Renal cortical epithelial cell (primary cell): ENCODE data around the gene LCORL. TPM values are rescaled to one million over a fixed set of nuclear protein-coding genes. Genes with fewer than 3 reads are reported as not detected.
"Not testable (repeated sequence)": the region's sequence is repeated elsewhere in the genome, so short reads cannot be mapped to it uniquely, and the experiment has no call there.

ENCODE experiments used
- DNase-seq: peaks from one replicate; pipeline ENCODE4 v3.0.0-alpha.2; 2011; ENCODE audit warnings: low read depth
- total RNA-seq: library from RNA; depleted of rRNA; stranded (reverse); fragments of >200 nt; gene quantifications from 2 replicates; pipeline ENCODE4 v1.2.3, GENCODE V29; 2014

The LCORL gene
- total RNA-seq, 1 donor from 2014 or later: 28.3 TPM

DNA sequence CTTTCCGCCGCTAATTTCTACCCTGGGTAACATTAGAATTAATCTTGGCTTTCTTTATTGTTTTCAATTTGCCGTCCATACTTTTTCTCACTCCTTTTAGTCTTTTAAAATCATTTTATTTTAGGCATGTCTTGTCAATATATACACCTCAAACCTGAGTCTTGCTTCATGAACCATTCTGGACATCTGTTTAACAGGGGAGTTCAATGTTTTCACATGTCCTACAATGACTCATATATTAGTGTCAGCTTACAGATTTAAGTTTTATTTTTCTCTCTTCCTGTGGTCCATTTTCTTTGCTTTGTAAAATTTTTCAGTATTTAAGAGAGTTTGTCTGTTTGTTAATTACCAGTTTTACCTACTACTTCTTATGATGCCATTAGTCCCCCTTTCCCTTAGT is 89.5 kb downstream of the LCORL start:
- no peak for DNase-seq

DNA sequence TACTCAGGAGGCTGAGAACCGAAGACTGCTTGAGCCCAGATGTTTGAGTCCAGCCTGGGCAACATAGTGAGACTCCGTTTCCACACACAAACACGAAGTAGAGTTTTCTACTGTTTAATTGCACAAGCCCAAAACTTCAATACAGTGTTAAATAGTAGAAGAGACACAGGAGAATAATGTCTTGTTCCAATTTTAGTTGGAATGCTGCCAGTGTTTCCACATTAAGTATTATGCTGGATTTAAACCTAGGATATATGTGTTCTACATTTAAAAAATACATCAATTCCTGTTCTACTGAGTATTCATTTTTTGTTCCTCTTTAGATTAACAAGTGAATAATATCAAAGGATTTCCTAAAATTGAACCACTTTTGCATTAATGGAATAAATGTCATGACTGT is 91.3 kb downstream of the LCORL start:
- DNase-seq: no peak

DNA sequence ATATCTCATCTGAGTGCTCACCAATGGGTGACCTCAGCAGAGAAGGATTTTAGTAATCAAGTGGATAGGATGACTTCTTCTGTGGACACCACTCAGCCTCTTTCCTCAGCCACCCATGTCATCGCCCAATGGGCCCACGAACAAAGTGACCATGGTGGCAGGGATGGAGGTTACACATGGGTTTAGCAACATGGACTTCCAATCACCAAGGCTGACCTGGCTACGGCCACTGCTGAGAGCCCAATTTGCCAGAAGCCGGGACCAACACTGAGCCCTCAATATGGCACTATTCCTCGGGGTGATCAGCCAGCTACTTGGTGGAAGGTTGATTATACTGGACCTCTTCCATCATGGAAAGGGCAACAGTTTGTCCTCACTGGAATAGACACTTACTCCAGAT is 97.4 kb downstream of the LCORL start:
- no peak for DNase-seq

DNA sequence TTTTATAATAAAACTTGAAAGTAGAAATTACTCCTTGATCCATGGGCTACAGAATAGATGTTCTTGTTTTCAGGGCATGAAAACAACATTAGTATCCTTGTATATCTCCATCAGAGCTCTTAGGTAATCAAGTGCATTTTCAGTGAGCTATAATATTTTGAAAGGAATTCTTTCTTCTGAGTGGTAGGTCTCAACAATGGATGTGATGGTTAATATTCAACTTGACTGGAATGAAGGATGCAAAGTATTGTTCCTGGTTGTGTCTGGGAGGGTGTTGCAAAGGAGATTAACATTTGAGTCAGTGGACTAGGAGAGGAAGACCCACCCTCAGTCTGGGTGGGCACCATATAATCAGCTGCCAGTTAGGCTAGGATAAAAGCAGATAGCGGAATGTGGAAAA is 100.1 kb downstream of the LCORL start:
- peak; percentile 74 for DNase-seq

DNA sequence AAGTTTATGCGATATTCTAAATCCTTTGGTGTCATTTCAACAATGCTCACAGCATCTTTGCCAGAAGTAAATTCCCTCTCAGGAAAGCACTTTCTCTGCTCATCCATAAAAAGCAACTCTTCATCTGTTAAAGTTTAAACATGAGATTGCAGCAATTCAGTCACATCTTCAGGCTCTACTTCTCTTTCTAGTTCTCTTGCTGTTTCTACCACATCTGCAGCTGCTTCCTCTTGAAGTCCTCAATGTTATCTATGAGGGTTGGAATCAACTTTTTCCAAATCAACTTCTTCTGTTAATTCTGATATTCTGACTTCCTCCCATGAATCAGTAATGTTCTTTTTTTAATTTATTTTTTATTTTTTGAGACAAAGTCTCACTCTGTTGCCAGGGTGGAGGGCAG is 100.9 kb downstream of the LCORL start:
- DNase-seq: peak; percentile 38

DNA sequence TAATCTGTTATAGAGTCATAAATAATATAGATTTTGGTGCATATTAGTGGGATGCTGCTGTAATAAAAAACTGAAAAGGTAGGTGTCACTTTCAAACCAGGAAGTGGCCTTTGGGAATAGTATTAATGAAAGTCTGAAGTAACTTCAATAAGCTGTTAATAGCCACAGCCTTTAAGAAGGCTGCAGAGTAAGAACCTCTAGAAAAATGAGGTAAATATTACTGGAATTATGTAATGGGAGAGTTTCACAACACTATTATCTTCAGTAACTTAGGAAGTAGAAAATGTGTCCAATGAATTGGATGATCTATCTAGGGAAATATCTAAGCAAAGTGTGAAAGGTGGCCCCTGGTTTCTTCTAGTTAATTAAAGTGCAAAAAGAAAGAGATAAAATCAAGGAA is 106.1 kb downstream of the LCORL start:
- no peak for DNase-seq

DNA sequence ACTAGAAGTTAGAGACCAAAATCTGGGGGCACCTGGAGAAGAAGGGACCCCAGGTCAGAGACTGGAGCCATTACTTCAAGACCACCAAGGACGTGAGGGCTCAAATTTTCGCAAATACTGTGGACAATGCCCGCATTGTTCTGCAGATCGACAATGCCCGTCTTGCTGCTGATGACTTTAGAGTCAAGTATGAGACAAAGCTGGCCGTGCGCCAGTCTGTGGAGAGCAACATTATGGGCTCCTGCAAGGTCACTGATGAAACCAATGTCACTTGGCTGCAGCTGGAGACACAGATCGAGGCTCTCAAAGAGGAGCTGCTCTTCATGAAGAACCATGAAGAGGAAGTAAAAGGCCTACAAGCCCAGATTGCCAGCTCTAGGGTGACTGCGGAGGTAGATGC is 109.5 kb downstream of the LCORL start:
- no peak for DNase-seq

DNA sequence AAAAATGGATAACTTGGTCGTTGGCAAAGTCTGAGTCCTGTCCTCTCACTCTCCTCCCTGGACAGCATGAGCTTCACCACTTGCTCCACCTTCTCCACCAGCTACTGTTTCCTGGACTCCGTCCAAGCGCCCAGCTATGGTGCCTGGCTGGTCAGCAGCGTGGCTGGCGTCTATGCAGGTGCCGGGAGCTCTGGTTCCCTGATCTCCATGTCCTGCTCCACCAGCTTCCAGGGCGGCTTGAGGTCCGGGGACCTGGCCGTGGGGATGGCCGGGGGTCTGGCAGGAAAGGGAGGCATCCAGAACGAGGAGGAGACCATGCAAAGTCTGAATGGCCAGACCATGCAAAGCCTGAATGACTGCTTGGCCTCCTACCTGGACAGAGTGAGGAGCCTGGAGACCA is 109.9 kb downstream of the LCORL start:
- DNase-seq: no peak

DNA sequence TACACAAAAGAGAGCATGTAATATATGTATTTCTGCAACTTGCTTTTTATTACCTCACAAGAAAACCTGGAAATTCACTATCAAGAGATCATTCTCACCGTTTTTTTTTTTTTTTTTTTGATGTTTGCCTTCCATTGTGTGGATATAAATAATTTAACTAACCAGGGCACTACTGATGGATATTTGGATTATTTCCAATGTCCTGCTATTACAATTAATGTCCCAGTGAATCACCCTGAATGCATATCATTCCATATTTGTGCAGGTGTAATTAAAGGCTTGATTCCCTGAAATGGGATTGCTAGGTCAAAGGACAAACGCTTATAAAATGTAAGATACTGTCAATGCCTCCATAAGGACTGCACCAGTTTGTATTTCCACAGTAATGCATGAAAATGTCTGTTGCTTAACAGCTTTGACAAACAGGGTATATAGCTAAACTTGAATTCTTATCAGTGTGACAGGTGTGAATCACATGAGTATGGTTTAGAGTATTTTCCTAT is 123.0 kb downstream of the LCORL start:
- no peak for DNase-seq

DNA sequence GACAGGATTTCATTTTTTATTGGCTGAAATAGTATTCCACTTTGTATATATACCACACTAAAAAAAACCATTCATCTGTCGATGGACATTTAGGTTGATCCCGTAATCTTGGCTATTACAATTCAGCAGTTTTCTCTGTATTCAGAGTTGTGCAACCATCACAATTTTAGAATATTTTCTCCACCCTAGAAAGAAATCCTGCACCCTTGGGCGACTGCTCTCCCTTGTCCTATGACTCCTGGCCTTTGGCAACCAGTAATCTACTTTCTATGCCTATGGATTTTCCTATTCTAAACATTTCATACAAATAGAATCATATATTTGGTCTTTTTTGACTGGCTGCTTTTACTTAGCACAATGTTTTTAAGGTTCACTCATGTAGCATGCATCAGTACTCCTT is 126.1 kb downstream of the LCORL start:
- DNase-seq: no peak

DNA sequence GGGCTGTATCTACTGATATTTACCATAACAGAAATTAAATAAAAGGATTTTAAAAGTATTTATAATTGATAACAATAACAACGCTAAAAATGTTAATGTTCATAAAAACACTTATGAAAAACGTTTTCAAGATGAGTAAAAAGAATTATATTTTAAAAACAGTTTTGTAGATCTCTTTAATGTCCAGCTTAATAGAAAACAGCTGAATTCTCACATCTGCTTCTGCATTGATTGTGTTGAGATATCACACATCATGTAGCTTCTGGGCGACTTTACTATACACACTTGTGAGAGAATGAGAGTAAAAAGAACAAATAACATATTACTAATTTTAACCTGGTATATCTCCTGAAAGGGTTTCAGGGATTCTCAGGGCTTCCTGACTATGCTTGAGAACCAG is 127.1 kb downstream of the LCORL start:
- DNase-seq: no peak

DNA sequence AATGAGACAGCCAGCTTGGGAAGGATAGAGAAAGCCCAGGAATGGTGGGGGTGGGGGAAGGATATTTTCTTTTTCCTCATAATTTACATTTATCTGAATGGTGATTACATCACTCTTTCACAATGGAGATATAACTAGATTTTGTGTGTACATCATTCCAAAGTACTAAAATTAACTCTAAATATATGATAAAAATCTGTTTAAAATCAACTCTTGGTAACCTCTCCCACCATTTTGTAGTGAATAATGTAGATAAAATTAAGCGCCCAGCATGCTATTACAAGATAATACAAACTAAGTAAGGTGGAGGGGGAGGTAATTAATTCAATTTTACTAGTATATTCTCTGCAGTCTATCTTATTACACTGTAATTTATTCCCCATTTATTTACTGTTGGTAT is 131.9 kb downstream of the LCORL start:
- no peak for DNase-seq

DNA sequence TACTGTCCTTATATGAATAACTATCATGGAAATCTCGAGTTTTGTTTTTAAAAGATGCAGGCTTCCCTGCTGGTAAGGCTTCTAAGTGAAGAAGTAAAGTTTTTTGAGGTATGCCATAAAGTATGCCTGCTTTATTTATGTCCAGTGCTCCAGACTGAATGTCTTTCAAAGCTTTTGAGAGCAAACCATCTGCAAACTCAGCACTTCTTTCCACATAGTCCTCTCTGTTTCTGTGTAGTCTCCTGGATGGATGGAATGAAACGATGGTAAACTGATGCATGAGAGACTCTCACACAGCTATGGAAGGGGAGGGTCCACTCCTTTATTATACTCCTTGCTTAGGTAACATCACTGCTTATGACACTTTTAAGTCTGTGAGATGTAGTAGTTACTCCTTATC is 137.0 kb downstream of the LCORL start:
- DNase-seq: no peak

DNA sequence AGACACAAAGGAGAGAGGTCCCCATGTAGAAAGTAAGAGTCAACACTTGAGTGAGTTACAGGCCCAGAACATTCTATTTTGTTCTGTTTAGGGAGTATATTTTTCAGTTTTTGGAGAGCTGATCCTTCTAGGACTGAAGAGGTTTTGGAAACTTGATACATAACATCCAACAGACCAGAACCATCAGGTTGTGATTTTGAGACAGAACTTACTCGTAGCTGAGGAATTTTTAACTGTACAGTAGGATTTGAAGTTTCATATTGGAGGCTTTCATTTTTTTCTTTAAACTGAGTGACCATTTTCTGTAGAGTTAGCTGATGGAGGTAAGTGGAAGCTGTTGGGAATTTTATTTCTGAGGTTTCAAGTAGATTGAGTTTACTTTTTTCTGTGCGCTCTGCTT is 137.5 kb downstream of the LCORL start:
- no peak for DNase-seq

DNA sequence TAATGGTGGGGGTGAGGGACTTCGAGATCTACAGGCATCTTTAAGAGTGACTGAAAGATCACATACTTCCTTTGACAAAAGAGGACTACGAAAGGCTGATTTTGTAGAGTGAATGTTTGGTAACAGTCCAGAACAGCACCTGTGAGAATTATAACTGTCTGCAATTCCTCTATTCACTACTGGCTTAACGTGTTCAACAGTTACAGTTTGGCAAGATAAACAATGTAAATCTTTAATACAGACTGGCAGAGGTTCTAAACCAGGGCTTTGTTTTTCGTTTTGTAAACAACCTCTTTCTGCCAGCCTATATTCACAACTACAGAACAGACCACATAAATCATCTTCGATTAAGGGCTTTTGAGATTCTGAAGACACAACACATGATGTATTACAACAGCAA is 143.9 kb downstream of the LCORL start:
- no peak for DNase-seq

DNA sequence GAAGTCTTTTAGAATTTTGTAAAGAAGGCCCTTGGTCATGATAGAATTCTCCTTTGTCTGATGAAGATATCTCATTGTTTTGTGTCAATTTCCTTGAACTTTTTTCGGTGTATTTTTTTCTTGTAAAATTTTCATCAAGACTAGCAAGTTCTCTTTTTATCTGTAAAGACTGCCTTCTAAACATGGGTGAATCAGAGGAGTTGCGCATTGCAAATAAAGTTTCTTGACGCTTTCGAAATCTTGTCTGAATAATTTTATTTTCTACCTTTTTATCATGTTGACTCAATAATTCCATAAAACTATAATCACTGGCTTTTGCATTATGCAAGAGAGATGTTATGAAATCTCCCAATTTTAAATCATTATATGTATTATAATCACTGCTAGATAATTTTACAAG is 144.6 kb downstream of the LCORL start:
- no peak for DNase-seq

DNA sequence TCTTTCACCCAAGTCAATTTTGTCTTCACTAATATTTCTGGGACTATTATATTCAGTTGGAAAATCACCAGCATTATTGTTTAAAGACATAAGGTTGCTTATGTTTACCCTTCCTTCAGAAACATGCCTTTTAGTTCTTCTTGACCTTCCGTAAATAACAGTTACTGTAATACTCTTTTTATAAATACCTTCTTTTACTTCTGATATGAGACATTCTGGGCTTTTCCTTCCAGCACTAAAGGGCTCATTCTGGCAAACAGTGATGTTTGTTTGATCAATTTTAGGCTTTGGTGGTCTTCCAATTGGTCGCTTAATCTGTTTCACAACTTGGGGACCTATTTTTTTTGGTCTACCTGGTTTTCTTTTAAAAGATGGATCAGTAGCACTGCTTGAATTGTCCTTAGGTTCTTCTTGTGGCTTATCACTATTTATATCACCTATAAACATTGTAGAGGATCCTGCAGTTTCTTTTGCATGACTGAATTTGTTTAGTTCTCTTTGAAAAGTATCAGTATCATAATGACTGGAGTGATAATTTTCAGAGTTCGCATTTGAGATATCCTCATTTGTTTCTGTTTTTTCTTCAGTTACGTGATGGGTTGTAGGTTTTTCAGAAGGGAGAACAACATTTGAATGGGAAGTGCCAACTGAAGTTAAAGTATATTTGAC is 146.0 kb downstream of the LCORL start:
- no peak for DNase-seq

DNA sequence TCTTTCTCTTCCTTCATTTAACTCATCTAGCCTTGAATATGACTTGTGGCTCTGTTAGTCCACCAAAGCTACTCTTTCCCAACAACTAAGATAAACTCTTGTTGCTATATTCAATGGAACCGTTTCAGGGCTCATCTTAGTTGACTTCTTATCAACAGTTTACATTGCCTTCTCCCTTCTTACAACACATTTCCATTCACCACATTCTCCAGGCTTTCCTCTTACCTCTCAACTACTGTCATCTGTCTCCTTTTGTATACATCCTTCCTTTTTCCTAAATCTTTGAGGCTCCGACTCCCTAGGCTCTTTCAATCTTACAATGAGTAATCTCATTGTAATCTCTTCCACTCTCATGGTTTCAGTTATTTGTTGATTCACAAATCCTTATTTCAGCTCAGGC is 152.2 kb downstream of the LCORL start:
- no peak for DNase-seq

DNA sequence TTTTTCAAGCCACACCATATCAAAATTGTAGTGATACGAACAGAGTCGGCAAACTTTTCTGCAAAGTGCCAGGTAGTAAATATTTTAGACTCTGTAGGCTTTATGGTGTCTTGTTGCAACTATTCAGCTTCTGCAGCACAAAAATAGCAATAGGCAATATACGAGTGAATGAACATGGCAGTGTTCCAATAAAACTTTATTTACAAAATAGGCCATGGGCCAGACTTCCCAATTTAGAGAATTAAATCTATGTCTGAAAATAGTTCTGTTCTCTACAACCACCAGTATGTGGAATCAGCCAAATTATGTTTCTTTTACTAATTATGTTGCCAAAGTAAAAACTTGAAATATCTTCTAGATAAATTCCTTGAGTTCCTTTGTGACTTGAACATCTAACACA is 154.3 kb downstream of the LCORL start:
- DNase-seq: no peak

DNA sequence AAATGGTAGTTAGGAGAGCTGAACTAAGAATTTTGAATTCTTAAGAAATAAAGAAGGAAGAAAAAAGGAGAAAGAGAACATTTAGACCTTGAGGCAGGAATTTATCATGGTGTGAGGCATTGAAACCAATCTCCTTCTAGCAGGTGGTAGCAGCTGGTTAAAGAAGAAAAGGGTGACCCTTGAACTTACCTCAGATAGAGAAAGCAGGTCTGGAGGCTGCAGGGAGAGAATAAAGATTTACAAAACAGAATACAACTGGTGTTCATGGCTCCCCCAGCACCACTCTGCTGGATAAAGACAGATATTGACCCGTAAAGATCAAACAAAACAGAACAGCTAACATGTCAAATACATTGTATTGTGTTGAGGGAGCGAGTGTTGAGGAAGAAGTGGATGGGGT is 154.7 kb downstream of the LCORL start:
- DNase-seq: no peak

DNA sequence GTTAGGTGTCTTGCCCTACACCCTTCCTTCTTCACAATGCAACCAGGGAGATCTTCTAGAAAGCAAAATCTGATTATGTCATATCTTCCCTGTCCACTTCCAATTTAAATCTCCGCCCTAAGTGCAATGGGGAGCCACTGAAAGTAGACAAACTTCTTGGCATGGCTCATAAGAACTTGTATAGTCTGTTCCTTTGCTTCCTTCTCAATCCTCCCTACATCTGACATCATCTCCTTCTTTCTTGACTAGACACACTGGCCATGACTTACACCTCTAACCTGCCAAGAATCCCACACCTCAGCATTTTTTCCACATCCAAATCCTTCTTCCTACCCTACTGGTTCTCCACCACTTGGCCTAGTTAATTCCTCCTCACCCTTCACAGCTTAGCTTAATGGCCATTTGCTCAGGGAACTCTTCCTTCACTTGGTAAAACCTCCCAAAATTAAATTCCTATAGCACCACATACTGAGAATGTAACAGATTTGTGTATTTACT is 155.6 kb downstream of the LCORL start:
- DNase-seq: no peak

DNA sequence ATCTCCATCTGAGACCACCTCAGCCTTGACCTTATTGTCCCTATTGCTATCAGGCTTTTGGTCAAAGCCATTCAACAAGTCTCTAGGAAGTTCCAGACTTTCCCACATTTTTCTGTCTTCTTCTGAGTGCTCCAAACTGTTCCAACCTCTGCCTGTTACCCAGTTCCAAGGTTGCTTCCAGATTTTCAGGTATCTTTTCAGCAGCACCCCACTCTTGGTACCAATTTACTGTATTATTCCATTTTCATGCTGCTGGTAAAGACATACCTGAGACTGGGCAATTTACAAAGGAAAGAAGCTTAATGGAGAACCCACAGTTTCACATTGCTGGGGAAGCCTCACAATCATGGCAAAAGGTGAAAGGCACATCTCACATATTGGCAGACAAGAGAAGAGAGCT is 159.6 kb downstream of the LCORL start:
- not testable (repeated sequence) for DNase-seq

DNA sequence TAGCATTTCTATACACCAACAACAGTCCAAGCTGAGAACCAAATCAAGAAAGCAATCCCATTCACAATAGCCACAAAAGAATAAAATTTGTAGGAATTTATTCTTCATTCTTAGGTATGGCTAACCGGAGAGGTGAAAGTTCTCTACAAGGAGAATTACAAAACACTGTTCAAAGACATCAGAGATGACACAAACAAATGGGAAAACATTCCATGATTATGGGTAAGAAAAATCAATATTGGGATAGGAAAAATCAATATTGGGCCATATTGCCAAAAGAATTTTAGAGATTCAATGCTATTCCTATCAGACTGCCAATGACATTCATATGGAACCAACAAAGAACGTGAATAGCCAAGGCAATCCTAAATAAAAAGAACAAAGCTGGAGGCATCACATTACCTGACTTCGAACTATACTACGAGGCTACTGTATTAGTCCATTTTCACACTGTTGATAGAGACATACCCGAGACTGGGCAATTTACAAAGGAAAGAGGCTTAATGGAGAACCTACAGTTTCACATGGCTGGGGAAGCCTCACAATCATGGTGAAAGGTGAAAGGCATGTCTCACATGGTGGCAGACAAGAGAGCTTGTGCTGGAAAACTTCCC is 161.7 kb downstream of the LCORL start:
- DNase-seq: no peak

DNA sequence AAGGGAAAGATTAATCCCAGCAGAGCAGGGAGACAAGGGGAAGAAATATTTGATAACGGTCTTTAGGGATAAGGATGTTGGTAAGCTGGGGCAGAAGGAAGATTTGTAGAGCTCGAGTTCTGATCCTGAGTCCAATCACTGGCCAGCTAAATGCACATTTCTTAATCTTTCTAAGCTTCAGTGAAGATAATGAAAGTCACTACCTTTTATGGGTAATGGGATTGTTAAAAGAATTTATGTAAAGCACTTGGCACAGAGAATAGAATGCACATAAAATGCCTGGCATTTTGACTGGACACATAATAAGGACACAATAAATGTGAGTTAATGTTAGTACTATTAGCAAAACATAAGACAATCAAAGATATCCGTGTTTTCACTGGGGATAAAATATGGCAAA is 167.5 kb downstream of the LCORL start:
- DNase-seq: peak; percentile 41
